ENCODE results near the gene CACNG3. TPM values are rescaled to one million over a fixed set of nuclear protein-coding genes. Genes with fewer than 3 reads are reported as not detected.
"Not testable (repeated sequence)": the region's sequence is repeated elsewhere in the genome, so short reads cannot be mapped to it uniquely, and the experiment has no call there.

CACNG3 gene
- total RNA-seq, 1 donor from 2014 or later: not detected

DNA sequence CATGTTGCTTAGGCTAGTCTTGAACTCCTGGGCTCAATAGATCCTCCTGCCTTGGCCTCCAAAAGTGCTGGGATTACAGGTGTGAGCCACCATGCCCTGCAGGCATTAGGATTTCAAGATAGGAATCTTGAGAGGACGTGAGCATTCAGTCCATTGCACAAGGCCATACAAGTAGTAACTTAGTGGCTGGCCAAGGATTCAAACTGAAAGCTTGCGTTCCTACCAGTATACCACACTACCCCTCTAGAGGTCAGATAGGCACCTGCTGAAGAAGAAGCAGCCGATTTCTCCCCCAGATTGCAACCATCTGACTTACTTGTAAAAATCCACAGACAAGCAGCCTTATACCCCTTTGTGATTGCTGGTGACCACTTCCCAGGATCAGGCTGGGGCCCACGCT is 80.9 kb downstream of the CACNG3 start:
- no peak for DNase-seq (ENCODE audit: extremely low spot score, unreplicated experiment)
- no peak overlapping the region for H3K27ac Mint-ChIP-seq (ENCODE audit: unreplicated experiment)
- TF ChIP-seq, protein P1, sequence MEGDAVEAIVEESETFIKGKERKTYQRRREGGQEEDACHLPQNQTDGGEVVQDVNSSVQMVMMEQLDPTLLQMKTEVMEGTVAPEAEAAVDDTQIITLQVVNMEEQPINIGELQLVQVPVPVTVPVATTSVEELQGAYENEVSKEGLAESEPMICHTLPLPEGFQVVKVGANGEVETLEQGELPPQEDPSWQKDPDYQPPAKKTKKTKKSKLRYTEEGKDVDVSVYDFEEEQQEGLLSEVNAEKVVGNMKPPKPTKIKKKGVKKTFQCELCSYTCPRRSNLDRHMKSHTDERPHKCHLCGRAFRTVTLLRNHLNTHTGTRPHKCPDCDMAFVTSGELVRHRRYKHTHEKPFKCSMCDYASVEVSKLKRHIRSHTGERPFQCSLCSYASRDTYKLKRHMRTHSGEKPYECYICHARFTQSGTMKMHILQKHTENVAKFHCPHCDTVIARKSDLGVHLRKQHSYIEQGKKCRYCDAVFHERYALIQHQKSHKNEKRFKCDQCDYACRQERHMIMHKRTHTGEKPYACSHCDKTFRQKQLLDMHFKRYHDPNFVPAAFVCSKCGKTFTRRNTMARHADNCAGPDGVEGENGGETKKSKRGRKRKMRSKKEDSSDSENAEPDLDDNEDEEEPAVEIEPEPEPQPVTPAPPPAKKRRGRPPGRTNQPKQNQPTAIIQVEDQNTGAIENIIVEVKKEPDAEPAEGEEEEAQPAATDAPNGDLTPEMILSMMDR (IDR thresholded peaks at IDR 0.05): no peak
- H3K36me3 Mint-ChIP-seq (ENCODE audit: unreplicated experiment): no peaks in the 10 kb centered on the region
- H3K27me3 Mint-ChIP-seq (ENCODE audit: unreplicated experiment): no peaks in the 10 kb centered on the region
- no peaks in the 10 kb centered on the region for H3K9me3 Mint-ChIP-seq (ENCODE audit: unreplicated experiment)
- H3K4me1 Mint-ChIP-seq (ENCODE audit: unreplicated experiment): no peaks in the 10 kb centered on the region
- H3K4me3 Mint-ChIP-seq (ENCODE audit: unreplicated experiment): no peak overlapping the region

GRCh38 chr16:24343829-24344228 is 87.7 kb downstream of the CACNG3 start:
- not testable (repeated sequence) for DNase-seq (ENCODE audit: extremely low spot score, unreplicated experiment); H3K4me1 Mint-ChIP-seq (ENCODE audit: unreplicated experiment); H3K27me3 Mint-ChIP-seq (ENCODE audit: unreplicated experiment); H3K4me3 Mint-ChIP-seq (ENCODE audit: unreplicated experiment); H3K36me3 Mint-ChIP-seq (ENCODE audit: unreplicated experiment); H3K9me3 Mint-ChIP-seq (ENCODE audit: unreplicated experiment); H3K27ac Mint-ChIP-seq (ENCODE audit: unreplicated experiment)

- Mint-ChIP-seq H3K27ac (ENCODE audit: unreplicated experiment) (no peak overlapping the region), H3K4me1 (ENCODE audit: unreplicated experiment) (no peaks in the 10 kb centered on the region)
Measured at GRCh38 chr16:24344784-24345183, 88.6 kb downstream of the CACNG3 start.

GRCh38 chr16:24345704-24346103 is 89.6 kb downstream of the CACNG3 start:
- no peak for DNase-seq (ENCODE audit: extremely low spot score, unreplicated experiment)
- Mint-ChIP-seq H3K9me3 (ENCODE audit: unreplicated experiment) (no peaks in the 10 kb centered on the region), H3K36me3 (ENCODE audit: unreplicated experiment) (no peaks in the 10 kb centered on the region), H3K4me1 (ENCODE audit: unreplicated experiment) (no peaks in the 10 kb centered on the region), H3K4me3 (ENCODE audit: unreplicated experiment) (no peak overlapping the region), H3K27ac (ENCODE audit: unreplicated experiment) (no peak overlapping the region), H3K27me3 (ENCODE audit: unreplicated experiment) (no peaks in the 10 kb centered on the region)
- TF ChIP-seq, protein P1 (IDR thresholded peaks at IDR 0.05): no peak

More at GRCh38 chr16:24344784-24345183, 88.6 kb downstream of the CACNG3 start:
- no peaks in the 10 kb centered on the region for H3K9me3 Mint-ChIP-seq (ENCODE audit: unreplicated experiment)
- H3K4me3 Mint-ChIP-seq (ENCODE audit: unreplicated experiment): no peak overlapping the region
- TF ChIP-seq, protein P1 (IDR thresholded peaks at IDR 0.05): no peak
- no peaks in the 10 kb centered on the region for H3K27me3 Mint-ChIP-seq (ENCODE audit: unreplicated experiment)
- no peaks in the 10 kb centered on the region for H3K36me3 Mint-ChIP-seq (ENCODE audit: unreplicated experiment)
- no peak for DNase-seq (ENCODE audit: extremely low spot score, unreplicated experiment)

DNA sequence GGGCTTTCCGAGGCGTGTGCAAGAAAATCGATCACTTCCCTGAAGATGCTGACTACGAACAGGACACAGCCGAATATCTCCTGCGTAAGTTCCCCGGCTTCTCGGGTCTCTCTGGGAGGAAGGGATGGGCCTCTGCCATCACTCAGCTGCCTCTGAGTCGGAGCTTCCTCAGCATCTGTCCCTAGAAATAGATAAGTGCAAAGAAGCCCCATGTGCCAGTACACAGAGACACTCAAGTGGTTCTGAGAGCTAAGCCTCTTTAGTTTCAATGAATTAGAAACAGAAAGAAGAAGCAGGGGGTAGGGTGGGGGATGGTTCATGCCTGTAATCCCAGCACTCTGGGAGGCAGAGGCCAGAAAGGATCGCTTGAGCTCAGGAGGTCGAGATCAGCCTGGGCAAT is 90.6 kb downstream of the CACNG3 start:
- Mint-ChIP-seq H3K4me3 (ENCODE audit: unreplicated experiment) (no peak overlapping the region), H3K27ac (ENCODE audit: unreplicated experiment) (no peak overlapping the region), H3K36me3 (ENCODE audit: unreplicated experiment) (no peaks in the 10 kb centered on the region), H3K9me3 (ENCODE audit: unreplicated experiment) (no peaks in the 10 kb centered on the region), H3K27me3 (ENCODE audit: unreplicated experiment) (no peaks in the 10 kb centered on the region), H3K4me1 (ENCODE audit: unreplicated experiment) (no peaks in the 10 kb centered on the region)
- no peak for DNase-seq (ENCODE audit: extremely low spot score, unreplicated experiment)
- TF ChIP-seq, protein P1 (IDR thresholded peaks at IDR 0.05): no peak

DNA sequence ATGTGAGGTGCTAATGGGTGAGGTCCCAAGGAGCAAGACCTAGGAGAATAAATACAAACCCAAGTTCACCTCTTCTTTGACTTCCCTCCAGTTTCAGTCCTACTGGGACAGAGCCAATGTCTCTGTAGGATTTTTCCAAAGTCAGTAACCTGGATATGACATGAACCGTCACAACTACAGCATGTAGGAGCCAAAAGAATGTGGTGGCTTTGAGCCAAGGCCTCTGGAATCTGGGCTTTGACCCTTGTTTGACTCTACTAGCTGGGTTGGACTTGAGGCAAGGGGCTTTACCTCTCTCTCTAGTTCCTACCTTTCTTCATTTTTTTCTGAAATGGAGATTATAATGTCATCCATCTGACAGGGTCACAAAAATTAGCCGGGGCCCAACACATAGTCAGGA is 91.4 kb downstream of the CACNG3 start:
- no peaks in the 10 kb centered on the region for H3K36me3 Mint-ChIP-seq (ENCODE audit: unreplicated experiment)
- TF ChIP-seq, protein P1 (IDR thresholded peaks at IDR 0.05): no peak
- H3K4me3 Mint-ChIP-seq (ENCODE audit: unreplicated experiment): no peak overlapping the region
- no peak for DNase-seq (ENCODE audit: extremely low spot score, unreplicated experiment)
- no peaks in the 10 kb centered on the region for H3K9me3 Mint-ChIP-seq (ENCODE audit: unreplicated experiment)
- H3K27ac Mint-ChIP-seq (ENCODE audit: unreplicated experiment): no peak overlapping the region
- no peaks in the 10 kb centered on the region for H3K4me1 Mint-ChIP-seq (ENCODE audit: unreplicated experiment)
- H3K27me3 Mint-ChIP-seq (ENCODE audit: unreplicated experiment): no peaks in the 10 kb centered on the region

Measured in osteocyte (in vitro differentiated cells).